ENCODE measurements around the gene FAM240B. TPM values are rescaled to one million over a fixed set of nuclear protein-coding genes. Genes with fewer than 3 reads are reported as not detected.

FAM240B gene
- total and polyA plus RNA-seq, 4 donors, result not detected

DNA sequence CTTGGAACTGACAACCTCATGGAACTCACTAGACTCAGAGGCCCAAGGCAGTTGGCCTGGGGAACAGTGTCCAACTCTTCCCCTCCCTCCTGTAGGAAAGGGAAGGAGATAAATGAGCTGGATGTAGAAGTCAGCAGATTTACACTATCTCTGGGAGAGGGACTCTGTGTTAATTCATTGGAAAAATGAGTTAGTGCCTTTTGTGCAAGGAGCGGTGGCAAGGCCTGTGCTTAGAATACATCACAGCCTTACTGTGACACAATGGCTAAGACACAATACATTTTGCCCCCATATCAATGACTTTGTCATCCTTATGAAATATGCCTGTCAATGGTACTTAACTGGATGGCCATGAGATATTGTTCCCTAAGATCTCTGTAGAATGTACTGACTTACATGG is 28.0 kb upstream of the FAM240B start:
- H3K36me3 ChIP-seq (ENCODE audit: control insufficient read depth in 4 of 4, insufficient read depth in 3 of 4, low read depth in 1 of 4, low read length in 3 of 4), result no peaks in the 10 kb centered on the region
- peaks cover 0 to 3% (median 0%) of the 10 kb centered on the region in 4 donors for H3K27me3 ChIP-seq (ENCODE audit: control insufficient read depth in 4 of 4, insufficient read depth in 4 of 4, low read length in 3 of 4)
- no peak overlapping the region for H3K4me3 ChIP-seq (ENCODE audit: low read depth in 1 of 3, low read length in 3 of 3)
- no peak overlapping the region for H3K27ac ChIP-seq (ENCODE audit: low read depth in 1 of 2, low read length in 2 of 2)
- DNase-seq (ENCODE audit: low spot score), result no peak
- TF ChIP-seq ATF3 (IDR thresholded peaks at IDR 0.05) (no peak), CTCF (IDR thresholded peaks at IDR 0.05; ENCODE audit: low read depth, low read length, missing input control) (no peak), MAX (IDR thresholded peaks at IDR 0.05) (no peak), FOXA2 (IDR thresholded peaks at IDR 0.05) (no peak), FOXA1 (IDR thresholded peaks at IDR 0.05) (no peak), EGR1 (IDR thresholded peaks at IDR 0.05; ENCODE audit: low read depth in 2 of 2) (no peak), YY1 (IDR thresholded peaks at IDR 0.05) (no peak), ZBTB33 (IDR thresholded peaks at IDR 0.05) (no peak), HNF4G (IDR thresholded peaks at IDR 0.05) (no peak), HNF4A (conservative IDR thresholded peaks at IDR 0.05) (no peak), JUND (IDR thresholded peaks at IDR 0.05) (no peak), GABPA (IDR thresholded peaks at IDR 0.05 in 1 of 2, conservative IDR thresholded peaks at IDR 0.05 in 1 of 2) (no peak), RAD21 (IDR thresholded peaks at IDR 0.05) (no peak), SP1 (IDR thresholded peaks at IDR 0.05) (no peak), REST (IDR thresholded peaks at IDR 0.05) (no peak), TAF1 (conservative IDR thresholded peaks at IDR 0.05) (no peak), NR2F2 (IDR thresholded peaks at IDR 0.05) (no peak)
- H3K9me3 ChIP-seq (ENCODE audit: control insufficient read depth in 4 of 4, low read length in 3 of 4), result no peaks in the 10 kb centered on the region
- WGBS, result 96% methylated on average over 1 of the region's 1 CpG
- H3K9ac ChIP-seq (ENCODE audit: low read depth in 1 of 2, low read length in 2 of 2), result no peak overlapping the region
- H3K4me1 ChIP-seq (ENCODE audit: control insufficient read depth in 4 of 4, insufficient read depth in 4 of 4, low read length in 3 of 4), result no peaks in the 10 kb centered on the region

DNA sequence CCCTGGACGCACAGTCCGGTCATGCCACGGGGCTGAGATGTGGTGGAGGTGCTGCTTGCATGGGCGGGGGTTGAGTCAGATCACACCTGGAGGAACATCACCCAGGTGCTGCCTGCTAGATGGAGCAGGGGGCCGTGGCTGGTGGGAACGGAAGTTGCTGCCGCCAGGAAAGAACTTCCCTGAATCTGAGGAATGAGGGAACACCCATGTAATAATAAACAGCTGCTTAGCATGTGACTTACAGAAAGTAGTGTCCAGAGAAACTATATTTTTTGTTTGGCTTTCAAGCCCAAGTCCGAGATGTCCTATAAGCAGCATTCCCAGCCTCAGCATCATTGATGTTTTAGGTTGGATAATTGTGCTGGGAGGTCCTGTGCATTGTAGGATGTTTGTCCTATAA is 27.1 kb upstream of the FAM240B start:
- H3K4me1 ChIP-seq (ENCODE audit: control insufficient read depth in 4 of 4, insufficient read depth in 4 of 4, low read length in 3 of 4), result no peaks in the 10 kb centered on the region
- WGBS, result 75% methylated on average over 8 of the region's 8 CpGs
- H3K27me3 ChIP-seq (ENCODE audit: control insufficient read depth in 4 of 4, insufficient read depth in 4 of 4, low read length in 3 of 4), result peaks cover 0 to 3% (median 0%) of the 10 kb centered on the region in 4 donors
- H3K9ac ChIP-seq (ENCODE audit: low read depth in 1 of 2, low read length in 2 of 2), result no peak overlapping the region
- no peaks in the 10 kb centered on the region for H3K9me3 ChIP-seq (ENCODE audit: control insufficient read depth in 4 of 4, low read length in 3 of 4)
- no peak overlapping the region for H3K27ac ChIP-seq (ENCODE audit: low read depth in 1 of 2, low read length in 2 of 2)
- no peak overlapping the region for H3K4me3 ChIP-seq (ENCODE audit: low read depth in 1 of 3, low read length in 3 of 3)
- no peak for DNase-seq (ENCODE audit: low spot score)
- H3K36me3 ChIP-seq (ENCODE audit: control insufficient read depth in 4 of 4, insufficient read depth in 3 of 4, low read depth in 1 of 4, low read length in 3 of 4), result no peaks in the 10 kb centered on the region
- TF ChIP-seq RAD21 (IDR thresholded peaks at IDR 0.05) (no peak), CTCF (IDR thresholded peaks at IDR 0.05; ENCODE audit: low read depth, low read length, missing input control) (no peak), HNF4G (IDR thresholded peaks at IDR 0.05) (no peak), FOXA1 (IDR thresholded peaks at IDR 0.05) (no peak), NR2F2 (IDR thresholded peaks at IDR 0.05) (no peak), REST (IDR thresholded peaks at IDR 0.05) (no peak), RXRA (IDR thresholded peaks at IDR 0.05) (no peak), JUND (IDR thresholded peaks at IDR 0.05) (no peak), GABPA (IDR thresholded peaks at IDR 0.05 in 1 of 2, conservative IDR thresholded peaks at IDR 0.05 in 1 of 2) (no peak), YY1 (IDR thresholded peaks at IDR 0.05) (no peak), ATF3 (IDR thresholded peaks at IDR 0.05) (no peak)

All from liver (tissue), 9 donors.